ENCODE results near the gene TUBB4B.
"Not testable (repeated sequence)": the region's sequence is repeated elsewhere in the genome, so short reads cannot be mapped to it uniquely, and the experiment has no call there.

TUBB4B gene

GRCh38 chr9:137253717-137254623 lies 12.9 kb downstream of the TUBB4B start:
- no peak for DNase-seq

- peak; percentile 93 for DNase-seq
These were observed 13.7 kb downstream of the TUBB4B start, which contains the start of gene NELFB for GRCh38 chr9:137254624-137255447. NELFB (plus strand) TSS chr9:137255327.

GRCh38 chr9:137255448-137256114 lies 14.5 kb downstream of the TUBB4B start:
- DNase-seq, result no peak

DNA sequence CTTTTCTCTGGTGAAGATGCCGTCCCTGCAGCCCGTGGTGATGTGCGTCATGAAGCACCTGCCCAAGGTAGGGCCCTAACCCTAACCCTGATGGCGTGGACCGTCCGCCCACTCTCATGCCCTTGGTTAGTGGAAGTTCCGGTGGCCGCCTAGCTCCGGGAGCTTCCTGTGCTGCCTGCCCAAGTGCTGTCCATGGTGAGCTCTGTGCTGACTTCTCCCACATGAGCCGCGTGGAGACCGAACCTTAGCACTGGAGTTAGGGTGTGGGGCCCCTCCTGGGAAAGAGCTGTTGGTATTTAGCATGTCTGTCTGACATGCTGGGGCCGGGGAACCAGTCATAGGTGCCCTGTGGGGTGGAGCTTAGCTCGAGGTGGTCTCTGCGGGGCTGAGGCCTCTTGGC lies 15.3 kb downstream of the TUBB4B start:
- DNase-seq, result no peak

- no peak for DNase-seq
These were observed 15.8 kb downstream of the TUBB4B start for GRCh38 chr9:137256856-137257255.

GRCh38 chr9:137262173-137262908 lies 21.3 kb downstream of the TUBB4B start:
- not testable (repeated sequence) for DNase-seq

DNA sequence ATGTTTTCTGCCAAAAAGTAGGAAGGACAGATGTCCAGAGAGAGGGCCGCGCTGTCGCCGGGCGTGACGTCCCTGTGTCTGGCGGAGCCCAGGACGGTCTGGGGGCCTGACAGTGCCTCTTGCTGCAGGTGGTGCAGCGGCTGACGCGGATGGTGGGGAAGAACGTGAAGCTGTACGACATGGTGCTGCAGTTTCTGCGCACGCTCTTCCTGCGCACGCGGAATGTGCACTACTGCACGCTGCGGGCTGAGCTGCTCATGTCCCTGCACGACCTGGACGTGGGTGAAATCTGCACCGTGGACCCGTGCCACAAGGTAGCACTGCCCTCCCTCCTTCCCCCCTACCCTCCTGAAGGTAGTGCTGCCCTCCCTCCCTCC lies 21.8 kb downstream of the TUBB4B start:
- no peak for DNase-seq

DNA sequence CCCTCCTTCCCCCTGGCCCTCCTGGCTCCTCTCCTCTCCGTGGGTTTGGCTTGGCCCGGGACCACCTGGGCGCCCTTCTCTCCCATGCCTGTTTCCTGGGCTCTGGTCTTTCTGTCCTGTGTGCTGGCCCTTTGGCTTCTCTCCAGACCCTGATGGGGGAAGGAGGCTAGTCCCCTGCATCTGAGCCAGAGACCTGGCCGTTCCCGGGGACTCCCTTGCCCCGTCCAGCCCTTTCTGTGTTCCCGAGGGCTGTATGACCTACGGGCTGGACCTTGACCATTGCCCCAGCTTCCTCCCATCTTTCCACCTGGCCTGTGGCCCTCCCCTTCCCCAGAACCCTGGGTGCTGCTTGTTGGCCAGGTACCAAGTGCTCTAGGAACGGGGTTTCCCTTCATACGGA lies 22.4 kb downstream of the TUBB4B start:
- no peak for DNase-seq

DNA sequence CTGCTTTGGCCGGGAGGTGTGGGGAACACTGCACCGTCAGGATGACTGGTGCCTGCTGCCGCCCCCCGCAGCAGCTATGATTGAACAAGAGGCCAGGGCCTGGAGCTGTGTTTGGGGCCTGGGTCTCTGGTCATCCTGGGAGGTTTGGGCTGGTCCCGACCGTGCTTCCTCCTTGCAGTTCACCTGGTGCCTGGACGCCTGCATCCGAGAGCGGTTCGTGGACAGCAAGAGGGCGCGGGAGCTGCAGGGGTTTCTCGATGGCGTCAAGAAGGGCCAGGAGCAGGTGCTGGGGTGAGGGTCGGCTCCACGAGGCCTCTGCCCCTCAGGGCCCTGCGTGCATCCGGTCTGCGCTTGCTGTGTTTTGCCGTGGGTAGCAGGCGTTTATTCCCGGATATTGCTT lies 23.0 kb downstream of the TUBB4B start:
- DNase-seq, result no peak

DNA sequence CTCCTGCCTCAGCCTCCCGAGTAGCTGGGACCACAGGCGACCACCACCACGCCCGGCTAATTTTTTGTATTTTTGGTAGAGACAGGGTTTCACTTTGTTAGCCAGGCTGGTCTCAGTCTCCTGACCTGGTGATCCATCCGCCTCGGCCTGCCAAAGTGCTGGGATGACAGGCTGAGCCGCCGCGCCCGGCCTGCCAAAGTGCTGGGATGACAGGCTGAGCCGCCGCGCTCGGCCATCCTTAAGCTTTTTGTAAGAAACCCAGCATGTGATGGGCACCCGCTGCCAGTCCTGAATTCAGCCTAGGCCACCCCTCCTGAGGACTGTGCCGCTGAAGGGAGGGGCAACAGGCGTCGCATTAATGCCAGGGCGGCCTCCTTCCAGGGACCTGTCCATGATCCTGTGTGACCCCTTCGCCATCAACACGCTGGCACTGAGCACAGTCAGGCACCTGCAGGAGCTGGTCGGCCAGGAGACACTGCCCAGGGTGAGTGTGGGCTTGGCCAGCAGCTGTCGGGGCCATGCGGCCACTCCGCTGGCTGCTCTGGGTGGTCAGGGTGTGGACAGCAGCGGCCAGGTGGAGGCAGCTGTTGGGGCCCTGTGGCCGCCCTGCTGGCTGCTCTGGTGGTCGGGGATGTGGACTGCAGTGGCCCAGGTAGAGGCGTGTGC lies 24.5 kb downstream of the TUBB4B start:
- no peak for DNase-seq

- DNase-seq, result no peak
These were observed 25.1 kb downstream of the TUBB4B start for GRCh38 chr9:137266162-137266527.

DNA sequence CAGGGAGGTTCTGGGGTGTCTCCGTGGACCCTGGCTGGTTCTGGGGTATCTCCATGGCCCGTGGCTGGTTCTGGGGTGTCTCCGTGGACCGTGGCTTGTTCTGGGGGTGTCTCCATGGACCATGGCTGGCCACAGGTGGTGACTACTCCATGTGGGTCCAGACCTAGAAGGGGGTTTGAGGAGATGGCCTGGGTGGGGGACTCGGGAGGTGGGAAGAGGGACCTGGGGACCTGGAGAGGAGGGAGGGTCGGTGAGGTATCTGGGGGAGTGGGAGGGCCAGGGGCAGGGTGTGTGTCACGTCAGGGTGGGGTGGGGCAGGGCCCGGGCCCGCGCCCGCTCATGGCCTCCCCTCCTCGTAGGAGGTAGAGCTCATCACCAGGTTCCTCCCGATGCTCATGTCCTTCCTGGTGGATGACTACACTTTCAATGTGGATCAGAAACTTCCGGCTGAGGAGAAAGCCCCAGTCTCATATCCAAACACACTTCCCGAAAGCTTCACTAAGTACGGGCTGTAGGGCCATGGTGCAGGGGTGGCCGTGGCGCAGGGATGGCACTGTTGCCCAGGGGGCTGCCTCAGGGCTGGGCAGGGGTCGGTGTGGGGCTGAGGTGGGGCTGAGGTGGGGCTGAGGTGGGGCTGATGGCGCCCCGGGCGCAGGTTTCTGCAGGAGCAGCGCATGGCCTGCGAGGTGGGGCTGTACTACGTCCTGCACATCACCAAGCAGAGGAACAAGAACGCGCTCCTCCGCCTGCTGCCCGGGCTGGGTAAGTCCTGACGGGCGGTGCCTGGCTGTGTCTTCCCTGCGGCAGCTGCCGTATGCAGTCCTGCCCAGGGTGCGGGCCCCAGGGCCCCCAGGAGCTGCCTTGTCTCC lies 25.7 kb downstream of the TUBB4B start:
- no peak for DNase-seq

GRCh38 chr9:137267933-137268355 lies 26.9 kb downstream of the TUBB4B start:
- no peak for DNase-seq

GRCh38 chr9:137268538-137269201 lies 27.6 kb downstream of the TUBB4B start:
- no peak for DNase-seq

DNA sequence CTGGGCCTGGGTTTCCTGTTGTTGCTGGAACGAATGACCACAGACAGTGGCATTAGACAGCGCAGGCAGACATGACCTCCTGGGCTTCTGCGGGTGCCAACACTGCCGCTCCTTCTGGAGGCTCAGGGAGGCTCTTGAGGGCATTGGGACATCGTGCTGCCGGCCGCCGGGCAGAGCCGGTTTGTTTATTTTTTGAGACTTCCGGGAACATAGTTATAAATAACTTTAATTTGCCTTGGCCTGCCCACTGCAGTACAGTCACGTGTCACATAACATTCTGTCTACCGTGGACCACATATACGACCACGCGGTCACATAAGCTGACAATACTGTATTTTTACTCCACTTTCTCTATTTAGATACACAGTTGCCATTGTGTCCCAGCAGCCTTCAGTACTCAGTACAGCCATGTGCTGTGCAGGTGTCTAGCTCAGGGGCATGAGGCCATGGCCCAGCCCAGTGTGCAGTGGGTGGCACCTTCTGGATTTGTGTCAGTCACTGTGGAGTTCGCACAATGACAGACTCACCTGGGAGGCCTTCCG lies 28.2 kb downstream of the TUBB4B start:
- no peak for DNase-seq

GRCh38 chr9:137270929-137271695 lies 30.0 kb downstream of the TUBB4B start:
- no peak for DNase-seq

- no peak for DNase-seq
These were observed 30.6 kb downstream of the TUBB4B start for GRCh38 chr9:137271696-137272076.

DNA sequence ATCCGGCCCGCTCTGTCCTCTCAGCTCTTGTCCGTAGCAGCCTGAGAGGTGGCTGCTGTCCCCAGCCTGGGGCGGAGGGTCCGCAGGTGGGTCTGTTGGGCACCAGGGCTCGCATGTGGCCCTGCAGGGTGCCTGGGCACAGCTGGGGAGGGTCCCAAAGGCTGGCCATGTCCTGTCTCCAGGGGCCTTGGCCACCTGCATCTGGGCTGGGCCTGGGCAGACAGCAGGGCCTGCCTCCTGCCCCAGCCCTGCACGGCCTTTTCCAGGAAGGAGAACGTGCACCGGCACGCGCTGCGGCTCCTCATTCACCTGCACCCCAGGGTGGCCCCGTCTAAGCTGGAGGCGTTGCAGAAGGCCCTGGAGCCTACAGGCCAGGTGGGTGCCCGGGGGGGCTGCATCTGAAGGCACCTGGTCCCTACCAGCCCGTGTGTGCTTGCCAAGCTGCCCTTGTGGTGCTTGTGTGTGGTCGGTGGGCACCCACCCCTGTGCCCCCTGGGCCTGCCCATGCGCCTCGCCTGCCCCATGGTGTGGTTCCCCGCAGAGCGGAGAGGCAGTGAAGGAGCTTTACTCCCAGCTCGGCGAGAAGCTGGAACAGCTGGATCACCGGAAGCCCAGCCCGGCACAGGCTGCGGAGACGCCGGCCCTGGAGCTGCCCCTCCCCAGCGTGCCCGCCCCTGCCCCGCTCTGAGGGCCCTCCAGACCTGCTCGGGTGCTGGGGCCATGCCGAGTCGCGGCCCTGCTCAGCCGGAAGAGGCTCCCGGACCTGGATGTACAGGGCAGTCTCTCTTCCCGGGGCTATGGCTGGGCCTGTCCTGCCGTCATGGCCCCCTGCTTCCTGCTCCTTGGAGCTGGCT lies 31.4 kb downstream of the TUBB4B start:
- DNase-seq, result no peak

Data from effector CD8-positive, alpha-beta T cell (primary cell).